K562 (cell line): ENCODE data around the gene SEC14L5. TPM values are rescaled to one million over a fixed set of nuclear protein-coding genes. Genes with fewer than 3 reads are reported as not detected.

ENCODE experiments used
- ATAC-seq: fragments of 200-7000 bp; cut with Tn5 transposase; 3 replicates; pipeline ENCODE4 v1.9.1; 2020; ENCODE audit warnings: moderate library complexity
- BruUV-seq: library from RNA; stranded (reverse); fragments of 400-500 nt; replicated peaks from 2 replicates; lab custom pipeline; 2021; lab: Mats Ljungman, UMichigan
- CTCF ChIA-PET: fragments of 300-600 bp; formaldehyde crosslinking; extraction: SDS; loops from one replicate; lab custom pipeline; 2021; ENCODE audit warnings: low intra/inter-chr PET ratio; lab: Yijun Ruan, JAX
- POLR2A ChIA-PET: fragments of 300-600, 350-650 bp; sonication (Branson Sonifier 250); formaldehyde crosslinking; extraction: SDS; loops from one replicate; lab custom pipeline; 2021; ENCODE audit warnings: antibody characterized with exemption, inconsistent platforms; lab: Yijun Ruan, JAX
- DNase-seq, 4 experiments: peaks; one replicate each; pipeline versions ENCODE4 v3.0.0 to v3.0.0-alpha.2; 2011 to 2018; ENCODE audit warnings: low spot score in 3 of 4, mixed read lengths in 3 of 4; ENCODE audit errors: extremely low read depth in 1 of 4
- FAIRE-seq: peaks from 2 replicates; lab custom pipeline; 2011; peaks lifted over from hg19 to GRCh38; lab: Jason Lieb, UNC
- H2AFZ ChIP-seq: 2 replicates; pipeline ENCODE4 v1.6.0; 2011; ENCODE audit warnings: low read depth, low read length, control low read depth, inconsistent platforms
- H3K27ac ChIP-seq: fragments of 200-600 bp; 3 replicates; pipeline ENCODE4 v1.8.0; 2011; ENCODE audit warnings: low read depth, mild to moderate bottlenecking, control low read depth, inconsistent platforms, low read length, moderate library complexity, mixed read lengths; ENCODE audit errors: extremely low read depth
- H3K27me3 ChIP-seq, 2 experiments: fragments of 300-600 bp in 1 of 2; 2 replicates in 1 of 2; 3 replicates in 1 of 2; pipeline versions ENCODE4 v1.6.0 to v1.8.0; 2011; ENCODE audit warnings: inconsistent platforms in 2 of 2, low read length in 2 of 2, mild to moderate bottlenecking in 1 of 2, mixed read lengths in 1 of 2, moderate library complexity in 1 of 2; ENCODE audit not compliant: control insufficient read depth in 2 of 2, insufficient read depth in 2 of 2
- H3K36me3 ChIP-seq: fragments of 300-600 bp; 3 replicates; pipeline ENCODE4 v1.8.0; 2011; ENCODE audit warnings: mild to moderate bottlenecking, low read length, inconsistent platforms; ENCODE audit not compliant: control insufficient read depth, insufficient read depth
- H3K4me1 ChIP-seq, 2 experiments: fragments of 200-600 bp in 1 of 2; replicated peaks in 1 of 2; 2 replicates in 1 of 2; 3 replicates in 1 of 2; pipeline versions ENCODE4 v1.5.1 to v1.8.0; 2011; ENCODE audit warnings: inconsistent platforms in 2 of 2, low read length in 2 of 2, mild to moderate bottlenecking in 1 of 2, mixed read lengths in 1 of 2, moderate library complexity in 1 of 2; ENCODE audit not compliant: control insufficient read depth in 2 of 2, insufficient read depth in 2 of 2
- H3K4me2 ChIP-seq: 2 replicates; pipeline ENCODE4 v1.6.1; 2011; ENCODE audit warnings: low read length, control low read depth, inconsistent platforms, mixed read lengths; ENCODE audit not compliant: insufficient read depth
- H3K4me3 ChIP-seq: fragments of 200-600 bp; sonication (generic), shearing (Covaris generic); 2 replicates; pipeline ENCODE4 v1.5.1; 2016; ENCODE audit warnings: control low read depth, inconsistent platforms
- H3K79me2 ChIP-seq: fragments of 200-600 bp; 3 replicates; pipeline ENCODE4 v1.8.0; 2011; ENCODE audit warnings: low read length, inconsistent platforms; ENCODE audit not compliant: control insufficient read depth, insufficient read depth
- H3K9ac ChIP-seq, 2 experiments: 2 replicates each; pipeline versions ENCODE4 v1.6.0 to v1.6.1; 2011; ENCODE audit warnings: low read depth in 2 of 2, low read length in 2 of 2, control low read depth in 1 of 2, inconsistent platforms in 1 of 2, mild to moderate bottlenecking in 1 of 2, mixed read lengths in 1 of 2; ENCODE audit not compliant: insufficient read depth in 1 of 2
- H3K9me1 ChIP-seq: one replicate; pipeline ENCODE4 v1.6.0; 2011; ENCODE audit warnings: inconsistent platforms, mild to moderate bottlenecking, low read length, moderate library complexity; ENCODE audit not compliant: control insufficient read depth, insufficient read depth
- H3K9me3 ChIP-seq: replicated peaks from 2 replicates; pipeline ENCODE4 v1.5.1; 2011; ENCODE audit warnings: low read depth, low read length, inconsistent platforms; ENCODE audit not compliant: control insufficient read depth, insufficient read depth
- H4K20me1 ChIP-seq: replicated peaks from 2 replicates; pipeline ENCODE4 v1.6.1; 2011; ENCODE audit warnings: low read length, inconsistent platforms, mixed read lengths; ENCODE audit not compliant: control insufficient read depth, insufficient read depth
- XRCC4 ChIP-seq: IDR thresholded peaks from one replicate; pipeline ENCODE4 v1.6.1; 2011; ENCODE audit not compliant: insufficient read depth, insufficient read length; ENCODE audit errors: extremely low read depth
- ZFP91 ChIP-seq: sonication (generic); formaldehyde crosslinking; IDR thresholded peaks from 2 replicates; pipeline ENCODE4 v1.8.0; 2022; ENCODE audit warnings: mild to moderate bottlenecking, missing genetic modification reagents
- WGBS: fragments of 100-300 bp; shearing (Covaris generic); methylation state at CpG from one replicate; pipeline ENCODE4 v1.1.6; 2016; ENCODE audit warnings: low coverage, mixed read lengths; ENCODE audit not compliant: insufficient coverage; ENCODE audit errors: missing lambda C conversion rate; 5-methylcytosine and 5-hydroxymethylcytosine counted together
- in situ Hi-C: fragments of 300-500 bp; cut with MboI; formaldehyde crosslinking; loops from 4 replicates; pipeline ENCODE4 v1.15.0; 2018; ENCODE audit warnings: inconsistent platforms, mixed read lengths
- intact Hi-C: fragments of 100-400 bp; cut with micrococcal nuclease; formaldehyde crosslinking; loops from 2 replicates; pipeline ENCODE4 v1.14.2; 2022
- polyA plus RNA-seq, 8 experiments: library from polyadenylated mRNA; depleted of rRNA in 4 of 8; stranded (reverse) in 5 of 8; unstranded in 3 of 8; fragments of >200 nt; fragmentation: Nextera tagmentation in 2 of 8; fragmentation: Illumina TruSeq in 1 of 8; extraction: Ambion mirVana in 2 of 8; extraction: Trizol in 1 of 8; gene quantifications; 2 replicates each; pipeline versions ENCODE4 v1.2.1 to v1.2.3, GENCODE V29; 2011 to 2014; ENCODE audit warnings: inconsistent platforms in 1 of 8, missing spikeins in 1 of 8
- total RNA-seq, 7 experiments: library from RNA; depleted of rRNA in 6 of 7; stranded (reverse); fragments of >200 nt in 6 of 7; fragmentation: Illumina TruSeq in 2 of 7; extraction: Trizol in 2 of 7; gene quantifications; 2 replicates each; pipeline versions ENCODE4 v1.2.1 to v1.2.3, GENCODE V29; 2011 to 2021; ENCODE audit warnings: low replicate concordance in 1 of 7
- TF ChIP-seq, protein P1 (sequence below): fragments of 450-650 bp; IDR thresholded peaks from 2 replicates; pipeline ENCODE4 v1.6.1; 2016; ENCODE audit warnings: low read depth

The SEC14L5 gene
- total and polyA plus RNA-seq, 9 of the 15 experiments (the other 6 are each of a cell fraction or from before 2014, with no cell fraction given): 0.11 TPM; not detected in 8

DNA sequence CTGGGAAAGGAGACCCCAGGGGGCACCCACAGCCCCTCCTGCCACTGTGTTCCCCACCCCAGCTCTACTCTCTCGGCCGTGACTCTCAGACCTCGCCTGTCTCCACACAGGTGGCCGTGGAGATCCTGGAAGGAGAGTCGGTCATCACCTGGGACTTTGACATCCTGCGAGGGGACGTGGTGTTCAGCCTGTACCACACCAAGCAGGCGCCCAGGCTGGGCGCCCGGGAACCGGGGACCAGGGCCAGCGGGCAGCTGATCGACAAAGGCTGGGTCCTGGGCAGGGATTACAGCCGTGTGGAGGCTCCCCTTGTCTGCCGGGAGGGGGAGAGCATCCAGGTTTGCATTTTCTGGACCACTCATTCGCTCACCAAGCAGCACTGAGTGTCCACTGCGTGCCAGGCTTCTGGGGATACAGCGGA lies 50.2 kb downstream of the SEC14L5 start:
- peaks cover 16 to 64% of the 10 kb centered on the region in 2 experiments; a peak in 4 of 5 replicates for H3K27me3 ChIP-seq
- TF ChIP-seq ZFP91 (CRISPR knock-in tag): no peak
- TF ChIP-seq, protein P1, sequence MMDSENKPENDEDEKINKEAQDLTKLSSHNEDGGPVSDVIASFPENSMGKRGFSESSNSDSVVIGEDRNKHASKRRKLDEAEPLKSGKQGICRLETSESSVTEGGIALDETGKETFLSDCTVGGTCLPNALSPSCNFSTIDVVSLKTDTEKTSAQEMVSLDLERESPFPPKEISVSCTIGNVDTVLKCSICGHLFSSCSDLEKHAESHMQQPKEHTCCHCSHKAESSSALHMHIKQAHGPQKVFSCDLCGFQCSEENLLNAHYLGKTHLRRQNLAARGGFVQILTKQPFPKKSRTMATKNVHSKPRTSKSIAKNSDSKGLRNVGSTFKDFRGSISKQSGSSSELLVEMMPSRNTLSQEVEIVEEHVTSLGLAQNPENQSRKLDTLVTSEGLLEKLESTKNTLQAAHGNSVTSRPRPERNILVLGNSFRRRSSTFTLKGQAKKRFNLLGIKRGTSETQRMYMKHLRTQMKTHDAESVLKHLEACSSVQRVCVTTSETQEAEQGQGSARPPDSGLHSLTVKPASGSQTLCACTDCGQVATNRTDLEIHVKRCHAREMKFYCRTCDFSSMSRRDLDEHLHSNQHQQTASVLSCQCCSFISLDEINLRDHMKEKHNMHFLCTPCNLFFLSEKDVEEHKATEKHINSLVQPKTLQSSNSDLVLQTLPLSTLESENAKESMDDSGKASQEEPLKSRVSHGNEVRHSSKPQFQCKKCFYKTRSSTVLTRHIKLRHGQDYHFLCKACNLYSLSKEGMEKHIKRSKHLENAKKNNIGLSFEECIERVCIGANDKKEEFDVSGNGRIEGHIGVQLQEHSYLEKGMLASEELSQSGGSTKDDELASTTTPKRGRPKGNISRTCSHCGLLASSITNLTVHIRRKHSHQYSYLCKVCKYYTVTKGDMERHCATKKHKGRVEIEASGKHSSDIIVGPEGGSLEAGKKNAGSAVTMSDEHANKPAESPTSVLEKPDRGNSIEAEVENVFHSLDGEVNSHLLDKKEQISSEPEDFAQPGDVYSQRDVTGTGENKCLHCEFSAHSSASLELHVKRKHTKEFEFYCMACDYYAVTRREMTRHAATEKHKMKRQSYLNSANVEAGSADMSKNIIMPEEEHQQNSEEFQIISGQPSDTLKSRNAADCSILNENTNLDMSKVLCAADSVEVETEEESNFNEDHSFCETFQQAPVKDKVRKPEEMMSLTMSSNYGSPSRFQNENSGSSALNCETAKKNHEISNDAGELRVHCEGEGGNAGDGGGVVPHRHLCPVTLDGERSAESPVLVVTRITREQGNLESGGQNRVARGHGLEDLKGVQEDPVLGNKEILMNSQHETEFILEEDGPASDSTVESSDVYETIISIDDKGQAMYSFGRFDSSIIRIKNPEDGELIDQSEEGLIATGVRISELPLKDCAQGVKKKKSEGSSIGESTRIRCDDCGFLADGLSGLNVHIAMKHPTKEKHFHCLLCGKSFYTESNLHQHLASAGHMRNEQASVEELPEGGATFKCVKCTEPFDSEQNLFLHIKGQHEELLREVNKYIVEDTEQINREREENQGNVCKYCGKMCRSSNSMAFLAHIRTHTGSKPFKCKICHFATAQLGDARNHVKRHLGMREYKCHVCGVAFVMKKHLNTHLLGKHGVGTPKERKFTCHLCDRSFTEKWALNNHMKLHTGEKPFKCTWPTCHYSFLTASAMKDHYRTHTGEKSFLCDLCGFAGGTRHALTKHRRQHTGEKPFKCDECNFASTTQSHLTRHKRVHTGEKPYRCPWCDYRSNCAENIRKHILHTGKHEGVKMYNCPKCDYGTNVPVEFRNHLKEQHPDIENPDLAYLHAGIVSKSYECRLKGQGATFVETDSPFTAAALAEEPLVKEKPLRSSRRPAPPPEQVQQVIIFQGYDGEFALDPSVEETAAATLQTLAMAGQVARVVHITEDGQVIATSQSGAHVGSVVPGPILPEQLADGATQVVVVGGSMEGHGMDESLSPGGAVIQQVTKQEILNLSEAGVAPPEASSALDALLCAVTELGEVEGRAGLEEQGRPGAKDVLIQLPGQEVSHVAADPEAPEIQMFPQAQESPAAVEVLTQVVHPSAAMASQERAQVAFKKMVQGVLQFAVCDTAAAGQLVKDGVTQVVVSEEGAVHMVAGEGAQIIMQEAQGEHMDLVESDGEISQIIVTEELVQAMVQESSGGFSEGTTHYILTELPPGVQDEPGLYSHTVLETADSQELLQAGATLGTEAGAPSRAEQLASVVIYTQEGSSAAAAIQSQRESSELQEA: no peak
- no peak for TF ChIP-seq XRCC4
- TF ChIP-seq, all 486 proteins: peak for 0
- no peaks in the 10 kb centered on the region for H3K36me3 ChIP-seq
- in situ Hi-C loops: no loop called here
- no peak overlapping the region for H2AFZ ChIP-seq
- CTCF ChIA-PET: no interaction called here
- 2% methylated on average over 18 of the region's 18 CpGs for WGBS
- no peaks in the 10 kb centered on the region for H3K9me1 ChIP-seq
- no peak overlapping the region for H3K4me2 ChIP-seq
- no peak overlapping the region; a peak in 1 of 4 replicates for H3K9ac ChIP-seq
- no peak overlapping the region for H3K4me3 ChIP-seq
- POLR2A ChIA-PET: no interaction called here
- FAIRE-seq: no peak
- peaks cover 0 to 7% of the 10 kb centered on the region in 2 experiments; a peak in 1 of 5 replicates for H3K4me1 ChIP-seq
- no peak overlapping the region for H3K27ac ChIP-seq
- intact Hi-C loops: no loop called here
- no peaks in the 10 kb centered on the region for H3K9me3 ChIP-seq
- H4K20me1 ChIP-seq: peaks cover 4% of the 10 kb centered on the region; the same call in 1 of the 2 replicates
- DNase-seq: no peak
- H3K79me2 ChIP-seq: no peaks in the 10 kb centered on the region
- no peak for ATAC-seq
- BruUV-seq: no TSS peak
